Neural cell (in vitro differentiated cells): Measurements from ENCODE around the gene GLS. TPM values are rescaled to one million over a fixed set of nuclear protein-coding genes. Genes with fewer than 3 reads are reported as not detected.

Experiments
- H2AFZ ChIP-seq: fragments of 200-600, 300-800 bp; sonication (generic), shearing (Covaris generic); 2 replicates; pipeline ENCODE4 v1.6.0; 2014; ENCODE audit warnings: low read depth, mild to moderate bottlenecking, antibody characterized with exemption, low read length, moderate library complexity
- H3F3A ChIP-seq: fragments of 200-600 bp; shearing (Covaris generic); 2 replicates; pipeline ENCODE4 v1.6.1; 2016; ENCODE audit warnings: mild to moderate bottlenecking, moderate library complexity, mixed read lengths, antibody characterized with exemption, low read length; ENCODE audit not compliant: insufficient read depth, poor library complexity, severe bottlenecking
- H3K27ac ChIP-seq: fragments of 200-600, 300-800 bp; sonication (generic), shearing (Covaris generic); 2 replicates; pipeline ENCODE4 v1.5.1; 2014; ENCODE audit warnings: mild to moderate bottlenecking, low read length, moderate library complexity
- H3K27me3 ChIP-seq: fragments of 300-800, 200-600 bp; sonication (generic), shearing (Covaris generic); 2 replicates; pipeline ENCODE4 v1.6.0; 2014; ENCODE audit warnings: mild to moderate bottlenecking, low read depth, low read length, moderate library complexity; ENCODE audit not compliant: insufficient read depth
- H3K36me3 ChIP-seq: fragments of 300-800, 200-600 bp; sonication (generic), shearing (Covaris generic); 2 replicates; pipeline ENCODE4 v1.5.1; 2014; ENCODE audit warnings: mild to moderate bottlenecking, antibody characterized with exemption, low read length, moderate library complexity; ENCODE audit not compliant: insufficient read depth
- H3K4me2 ChIP-seq: fragments of 300-800, 200-600 bp; sonication (generic), shearing (Covaris generic); 2 replicates; pipeline ENCODE4 v1.6.0; 2014; ENCODE audit warnings: mild to moderate bottlenecking, low read length
- H3K4me3 ChIP-seq: fragments of 300-800, 200-600 bp; sonication (generic), shearing (Covaris generic); 2 replicates; pipeline ENCODE4 v1.5.1; 2014; ENCODE audit warnings: mild to moderate bottlenecking, low read length, moderate library complexity
- H3K79me2 ChIP-seq: fragments of 200-600 bp; shearing (Covaris generic); replicated peaks from 2 replicates; pipeline ENCODE4 v1.6.0; 2014; ENCODE audit warnings: mild to moderate bottlenecking, low read length, moderate library complexity; ENCODE audit not compliant: insufficient read depth
- H3K9ac ChIP-seq: fragments of 300-800, 200-600 bp; sonication (generic), shearing (Covaris generic); 2 replicates; pipeline ENCODE4 v1.6.1; 2016; ENCODE audit warnings: mild to moderate bottlenecking, low read length, mixed read lengths
- H3K9me2 ChIP-seq: fragments of 200-600 bp; shearing (Covaris generic); 2 replicates; pipeline ENCODE4 v1.6.1; 2016; ENCODE audit warnings: mild to moderate bottlenecking, low read length, mixed read lengths; ENCODE audit not compliant: insufficient read depth
- H3K9me3 ChIP-seq: fragments of 200-600, 300-800 bp; sonication (generic), shearing (Covaris generic); 2 replicates; pipeline ENCODE4 v1.6.1; 2016; ENCODE audit warnings: mild to moderate bottlenecking, mixed run types, low read length, moderate library complexity, mixed read lengths
- H4K20me1 ChIP-seq: fragments of 200-600 bp; shearing (Covaris generic); 2 replicates; pipeline ENCODE4 v1.6.1; 2016; ENCODE audit warnings: mild to moderate bottlenecking, mixed run types; ENCODE audit not compliant: insufficient read depth
- CTCF ChIP-seq: fragments of 450-650 bp; IDR thresholded peaks from 2 replicates; pipeline ENCODE4 v1.5.1; 2014; ENCODE audit warnings: antibody characterized with exemption, mild to moderate bottlenecking, moderate library complexity; ENCODE audit not compliant: poor library complexity, severe bottlenecking
- EP300 ChIP-seq: fragments of 450-650 bp; conservative IDR thresholded peaks from 2 replicates; pipeline ENCODE4 v1.6.1; 2014; ENCODE audit warnings: antibody characterized with exemption, mild to moderate bottlenecking, moderate library complexity; ENCODE audit not compliant: poor library complexity, severe bottlenecking
- EZH2 ChIP-seq: fragments of 200-600, 300-800 bp; shearing (Covaris generic), sonication (generic); IDR thresholded peaks from 2 replicates; pipeline ENCODE4 v1.6.1; 2014; ENCODE audit warnings: antibody characterized with exemption, low read length, borderline replicate concordance, mild to moderate bottlenecking; ENCODE audit not compliant: insufficient read depth, poor library complexity, severe bottlenecking
- MXI1 ChIP-seq: fragments of 450-650 bp; conservative IDR thresholded peaks from 2 replicates; pipeline ENCODE4 v1.6.1; 2014; ENCODE audit warnings: antibody characterized with exemption, mild to moderate bottlenecking; ENCODE audit not compliant: poor library complexity, severe bottlenecking
- POLR2AphosphoS5 ChIP-seq: IDR thresholded peaks from 2 replicates; pipeline ENCODE4 v1.6.1; 2012
- RAD21 ChIP-seq: fragments of 450-650 bp; conservative IDR thresholded peaks from 2 replicates; pipeline ENCODE4 v1.6.1; 2014; ENCODE audit warnings: antibody characterized with exemption, mild to moderate bottlenecking, moderate library complexity
- REST ChIP-seq: IDR thresholded peaks from 2 replicates; pipeline ENCODE4 v1.6.1; 2012; ENCODE audit warnings: borderline replicate concordance
- SMC3 ChIP-seq: fragments of 450-650 bp; conservative IDR thresholded peaks from 2 replicates; pipeline ENCODE4 v1.6.1; 2014; ENCODE audit warnings: antibody characterized with exemption, mild to moderate bottlenecking, moderate library complexity; ENCODE audit not compliant: poor library complexity
- TAF1 ChIP-seq: IDR thresholded peaks from 2 replicates; pipeline ENCODE4 v1.6.1; 2012; ENCODE audit warnings: low read depth
- polyA plus RNA-seq: library from polyadenylated mRNA; depleted of rRNA; stranded (reverse); fragments of >200 nt; gene quantifications from 2 replicates; pipeline ENCODE4 v1.2.3, GENCODE V29; 2014

Gene GLS
- polyA plus RNA-seq, 1 donor from 2014 or later: 90.2 TPM

GRCh38 chr2:190908532-190908931 is 27.9 kb downstream of the GLS start:
- H4K20me1 ChIP-seq: no peaks in the 10 kb centered on the region
- no peaks in the 10 kb centered on the region for H3K36me3 ChIP-seq
- H3K27me3 ChIP-seq: no peaks in the 10 kb centered on the region
- H3K27ac ChIP-seq: no peak overlapping the region
- no peak overlapping the region for H2AFZ ChIP-seq
- H3K9me2 ChIP-seq: no peaks in the 10 kb centered on the region
- no peaks in the 10 kb centered on the region for H3K9me3 ChIP-seq
- no peak overlapping the region for H3K4me2 ChIP-seq
- no peak overlapping the region for H3K4me3 ChIP-seq
- no peaks in the 10 kb centered on the region for H3F3A ChIP-seq
- TF ChIP-seq POLR2AphosphoS5 (no peak), RAD21 (no peak), SMC3 (no peak), CTCF (no peak), EZH2 (no peak), MXI1 (no peak), TAF1 (no peak), EP300 (no peak), REST (no peak)
- no peak overlapping the region for H3K9ac ChIP-seq
- H3K79me2 ChIP-seq: no peaks in the 10 kb centered on the region

GRCh38 chr2:190909680-190910079 is 29.1 kb downstream of the GLS start:
- no peaks in the 10 kb centered on the region for H4K20me1 ChIP-seq

More at GRCh38 chr2:190909680-190910079, 29.1 kb downstream of the GLS start:
- TF ChIP-seq TAF1 (no peak), REST (no peak), POLR2AphosphoS5 (no peak), SMC3 (no peak), RAD21 (no peak), EP300 (no peak)
- Histone ChIP-seq H2AFZ (no peak overlapping the region), H3K36me3 (no peaks in the 10 kb centered on the region), H3K4me2 (no peak overlapping the region), H3K27me3 (no peaks in the 10 kb centered on the region), H3K9ac (no peak overlapping the region), H3K4me3 (no peak overlapping the region), H3K9me2 (no peaks in the 10 kb centered on the region), H3K27ac (no peak overlapping the region), H3K79me2 (no peaks in the 10 kb centered on the region), H3F3A (no peaks in the 10 kb centered on the region), H3K9me3 (no peaks in the 10 kb centered on the region)
